ENCODE results near the gene RAP2C.

DNA sequence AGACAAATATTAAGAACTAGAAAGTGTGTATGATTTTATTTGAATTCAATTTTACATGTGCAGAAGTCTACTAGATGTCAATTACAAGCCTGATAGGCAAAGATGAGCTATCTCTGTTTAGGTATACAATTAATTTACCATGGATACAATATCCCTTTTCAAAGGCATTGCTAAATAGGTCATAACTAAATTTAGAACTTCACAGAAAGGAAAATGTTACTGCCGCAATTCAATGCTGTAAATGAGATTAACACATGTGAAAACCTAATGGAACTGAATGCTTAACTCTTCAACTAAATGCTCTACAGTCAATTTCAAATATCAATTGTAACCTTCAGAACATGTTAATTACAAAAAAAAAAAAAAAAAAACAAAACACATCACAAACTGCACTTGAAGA is 14.6 kb downstream of the RAP2C start:
- TF ChIP-seq POLR2A (IDR thresholded peaks at IDR 0.05; ENCODE audit: low read depth) (no peak), CTCF (IDR thresholded peaks at IDR 0.05) (no peak), EP300 (IDR thresholded peaks at IDR 0.05) (no peak)
